ENCODE data around the gene ANAPC13.

The ANAPC13 gene

GRCh38 chr3:134430950-134431445 is 54.8 kb downstream of the ANAPC13 start:
- TF ChIP-seq ZSCAN16 (tag by site-specific recombination; IDR thresholded peaks at IDR 0.05) (no peak), SALL2 (tag by site-specific recombination; IDR thresholded peaks at IDR 0.05; ENCODE audit: borderline replicate concordance) (no peak), REST (tag by site-specific recombination; IDR thresholded peaks at IDR 0.05) (no peak), ZNF302 (tag by site-specific recombination; IDR thresholded peaks at IDR 0.05; ENCODE audit: low read depth) (no peak), ZNF114 (tag by site-specific recombination; IDR thresholded peaks at IDR 0.05) (no peak), ZBTB21 (tag by site-specific recombination; IDR thresholded peaks at IDR 0.05) (no peak), HOXC10 (CRISPR knock-in tag; IDR thresholded peaks at IDR 0.05) (no peak)
- TF ChIP-seq, protein P1, sequence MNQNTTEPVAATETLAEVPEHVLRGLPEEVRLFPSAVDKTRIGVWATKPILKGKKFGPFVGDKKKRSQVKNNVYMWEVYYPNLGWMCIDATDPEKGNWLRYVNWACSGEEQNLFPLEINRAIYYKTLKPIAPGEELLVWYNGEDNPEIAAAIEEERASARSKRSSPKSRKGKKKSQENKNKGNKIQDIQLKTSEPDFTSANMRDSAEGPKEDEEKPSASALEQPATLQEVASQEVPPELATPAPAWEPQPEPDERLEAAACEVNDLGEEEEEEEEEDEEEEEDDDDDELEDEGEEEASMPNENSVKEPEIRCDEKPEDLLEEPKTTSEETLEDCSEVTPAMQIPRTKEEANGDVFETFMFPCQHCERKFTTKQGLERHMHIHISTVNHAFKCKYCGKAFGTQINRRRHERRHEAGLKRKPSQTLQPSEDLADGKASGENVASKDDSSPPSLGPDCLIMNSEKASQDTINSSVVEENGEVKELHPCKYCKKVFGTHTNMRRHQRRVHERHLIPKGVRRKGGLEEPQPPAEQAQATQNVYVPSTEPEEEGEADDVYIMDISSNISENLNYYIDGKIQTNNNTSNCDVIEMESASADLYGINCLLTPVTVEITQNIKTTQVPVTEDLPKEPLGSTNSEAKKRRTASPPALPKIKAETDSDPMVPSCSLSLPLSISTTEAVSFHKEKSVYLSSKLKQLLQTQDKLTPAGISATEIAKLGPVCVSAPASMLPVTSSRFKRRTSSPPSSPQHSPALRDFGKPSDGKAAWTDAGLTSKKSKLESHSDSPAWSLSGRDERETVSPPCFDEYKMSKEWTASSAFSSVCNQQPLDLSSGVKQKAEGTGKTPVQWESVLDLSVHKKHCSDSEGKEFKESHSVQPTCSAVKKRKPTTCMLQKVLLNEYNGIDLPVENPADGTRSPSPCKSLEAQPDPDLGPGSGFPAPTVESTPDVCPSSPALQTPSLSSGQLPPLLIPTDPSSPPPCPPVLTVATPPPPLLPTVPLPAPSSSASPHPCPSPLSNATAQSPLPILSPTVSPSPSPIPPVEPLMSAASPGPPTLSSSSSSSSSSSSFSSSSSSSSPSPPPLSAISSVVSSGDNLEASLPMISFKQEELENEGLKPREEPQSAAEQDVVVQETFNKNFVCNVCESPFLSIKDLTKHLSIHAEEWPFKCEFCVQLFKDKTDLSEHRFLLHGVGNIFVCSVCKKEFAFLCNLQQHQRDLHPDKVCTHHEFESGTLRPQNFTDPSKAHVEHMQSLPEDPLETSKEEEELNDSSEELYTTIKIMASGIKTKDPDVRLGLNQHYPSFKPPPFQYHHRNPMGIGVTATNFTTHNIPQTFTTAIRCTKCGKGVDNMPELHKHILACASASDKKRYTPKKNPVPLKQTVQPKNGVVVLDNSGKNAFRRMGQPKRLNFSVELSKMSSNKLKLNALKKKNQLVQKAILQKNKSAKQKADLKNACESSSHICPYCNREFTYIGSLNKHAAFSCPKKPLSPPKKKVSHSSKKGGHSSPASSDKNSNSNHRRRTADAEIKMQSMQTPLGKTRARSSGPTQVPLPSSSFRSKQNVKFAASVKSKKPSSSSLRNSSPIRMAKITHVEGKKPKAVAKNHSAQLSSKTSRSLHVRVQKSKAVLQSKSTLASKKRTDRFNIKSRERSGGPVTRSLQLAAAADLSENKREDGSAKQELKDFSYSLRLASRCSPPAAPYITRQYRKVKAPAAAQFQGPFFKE (tag by site-specific recombination; IDR thresholded peaks at IDR 0.05; ENCODE audit: borderline replicate concordance), result no peak
- no peaks in the 10 kb centered on the region for H3K9me3 ChIP-seq (ENCODE audit: control insufficient read depth, insufficient read depth, low read depth, low read length)
- no peak overlapping the region for H3K4me3 ChIP-seq (ENCODE audit: low read depth, low read length)
- POLR2A ChIA-PET, result no interaction called here
- no peaks in the 10 kb centered on the region for H3K4me1 ChIP-seq (ENCODE audit: control insufficient read depth, insufficient read depth, low read length)
- H3K36me3 ChIP-seq (ENCODE audit: control insufficient read depth in 2 of 2, insufficient read depth in 1 of 2, low read length in 2 of 2), result no peaks in the 10 kb centered on the region
- no peak overlapping the region for H3K27ac ChIP-seq (ENCODE audit: extremely low read depth, low read depth, low read length)
- CTCF ChIA-PET, result no interaction called here

DNA sequence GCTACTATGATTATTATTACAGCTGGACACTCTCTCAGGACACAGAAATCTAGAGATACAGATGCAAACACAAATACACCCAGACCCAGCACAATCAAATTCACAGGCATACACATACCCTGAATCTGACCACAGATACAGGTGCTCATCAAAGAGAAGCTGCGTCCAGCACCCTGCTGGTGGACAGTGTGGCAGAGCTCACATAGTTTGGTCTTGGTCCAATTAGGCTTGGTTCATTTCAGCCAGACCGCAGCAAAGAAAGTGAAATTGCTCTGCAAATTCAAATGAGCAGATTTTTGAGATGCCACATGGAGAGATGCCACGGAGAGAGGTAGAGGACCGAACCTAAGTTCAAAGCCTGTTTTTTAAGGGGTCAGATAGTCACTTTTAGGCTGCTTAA is 55.6 kb downstream of the ANAPC13 start:
- H3K9me3 ChIP-seq (ENCODE audit: control insufficient read depth, insufficient read depth, low read depth, low read length), result no peaks in the 10 kb centered on the region
- ChIA-PET CTCF (interaction anchor here (1.2 kb wide), 1 partner anchor 16 kb away, joined by 5 read pairs; no protein-coding TSS in a partner anchor), POLR2A (no interaction called here)
- H3K4me3 ChIP-seq (ENCODE audit: low read depth, low read length), result no peak overlapping the region
- no peaks in the 10 kb centered on the region for H3K36me3 ChIP-seq (ENCODE audit: control insufficient read depth in 2 of 2, insufficient read depth in 1 of 2, low read length in 2 of 2)
- H3K27ac ChIP-seq (ENCODE audit: extremely low read depth, low read depth, low read length), result no peak overlapping the region
- no peak for TF ChIP-seq ZNF391 (tag by site-specific recombination; IDR thresholded peaks at IDR 0.05; ENCODE audit: borderline replicate concordance, low read depth)
- no peak for TF ChIP-seq ZNF596 (tag by site-specific recombination; IDR thresholded peaks at IDR 0.05)
- TF ChIP-seq ZBTB1 (tag by site-specific recombination; IDR thresholded peaks at IDR 0.05), result no peak
- no peak for TF ChIP-seq ZBTB48 (tag by site-specific recombination; IDR thresholded peaks at IDR 0.05)
- no peak for TF ChIP-seq ZEB2 (tag by site-specific recombination; IDR thresholded peaks at IDR 0.05)
- no peak for TF ChIP-seq ZNF792 (tag by site-specific recombination; IDR thresholded peaks at IDR 0.05)
- no peak for TF ChIP-seq ZFP3 (tag by site-specific recombination; IDR thresholded peaks at IDR 0.05; ENCODE audit: low read depth)
- TF ChIP-seq PRDM6 (tag by site-specific recombination; IDR thresholded peaks at IDR 0.05), result no peak
- no peak for TF ChIP-seq ZNF18 (tag by site-specific recombination; IDR thresholded peaks at IDR 0.05)
- TF ChIP-seq ZNF362 (tag by site-specific recombination; IDR thresholded peaks at IDR 0.05), result no peak
- no peak for TF ChIP-seq ELK4 (IDR thresholded peaks at IDR 0.05; ENCODE audit: borderline replicate concordance, low read depth, low read length)
- H3K4me1 ChIP-seq (ENCODE audit: control insufficient read depth, insufficient read depth, low read length), result no peaks in the 10 kb centered on the region

Measured in HEK293 (cell line).